Naive thymus-derived CD8-positive, alpha-beta T cell (primary cell): ENCODE measurements around the gene RASL12. TPM values are rescaled to one million over a fixed set of nuclear protein-coding genes. Genes with fewer than 3 reads are reported as not detected.
A peak's percentile ranks its signal among the peaks of the same experiment; 100 is the strongest.
"Not testable (repeated sequence)": the region's sequence is repeated elsewhere in the genome, so short reads cannot be mapped to it uniquely, and the experiment has no call there.

Experiments
- ATAC-seq, 2 donors: fragments of 150-1000 bp; cut with Tn5 transposase in 1 of 2; sonication (Bioruptor Pico), chemical (Tn5 transposase) in 1 of 2; 1 replicate in 1 of 2; 2 replicates in 1 of 2; pipeline ENCODE4 v1.10.0; 2021; ENCODE audit warnings: mild to moderate bottlenecking in 2 of 2, moderate library complexity in 2 of 2
- POLR2A ChIA-PET: fragments of 350-600 bp; sonication (Branson Sonifier 250); formaldehyde crosslinking; loops from one replicate; lab custom pipeline; 2021; ENCODE audit warnings: antibody characterized with exemption; lab: Charles Lee
- DNase-seq, 10 donors: peaks; one replicate each; pipeline versions ENCODE4 v3.0.0 to v3.0.0-alpha.2; 2020 to 2022
- H3K27ac Mint-ChIP-seq, 10 donors: one replicate each; pipeline ENCODE4 v1.8.0; 2020 to 2022; ENCODE audit warnings: mild to moderate bottlenecking in 10 of 10, mixed read lengths in 10 of 10, moderate library complexity in 4 of 10, inconsistent platforms in 1 of 10
- H3K27me3 Mint-ChIP-seq, 5 donors: one replicate each; pipeline ENCODE4 v1.8.0; 2021 to 2022; ENCODE audit warnings: mixed read lengths in 5 of 5
- H3K36me3 Mint-ChIP-seq, 3 donors: one replicate each; pipeline ENCODE4 v1.8.0; 2020 to 2022; ENCODE audit warnings: mixed read lengths in 3 of 3, mild to moderate bottlenecking in 2 of 3, inconsistent platforms in 1 of 3
- H3K4me1 Mint-ChIP-seq, 4 donors: one replicate each; pipeline ENCODE4 v1.8.0; 2021 to 2022; ENCODE audit warnings: mixed read lengths in 4 of 4
- H3K4me3 Mint-ChIP-seq, 10 donors: one replicate each; pipeline ENCODE4 v1.8.0; 2020 to 2022; ENCODE audit warnings: mild to moderate bottlenecking in 10 of 10, mixed read lengths in 10 of 10, moderate library complexity in 6 of 10, inconsistent platforms in 1 of 10
- H3K9me3 Mint-ChIP-seq, 9 donors: one replicate each; pipeline ENCODE4 v1.8.0; 2020 to 2022; ENCODE audit warnings: mixed read lengths in 9 of 9, mild to moderate bottlenecking in 3 of 9, inconsistent platforms in 1 of 9, moderate library complexity in 1 of 9
- polyA plus RNA-seq, 3 donors: library from polyadenylated mRNA; unstranded; fragments of 300-500 nt; fragmentation: Illumina TruSeq; gene quantifications; one replicate each; pipeline ENCODE4 v1.2.3, GENCODE V29; 2021
- total RNA-seq, 8 experiments: library from RNA in 2 of 8; stranded (reverse) in 2 of 8; gene quantifications; one replicate each; pipeline ENCODE4 v1.2.3 and lab custom pipeline; 2021 to 2026

Gene RASL12
- total and polyA plus RNA-seq, 5 experiments from 2014 or later: not detected

- peak overlapping the region; percentile 84 to 99 (median 93) for H3K4me3 Mint-ChIP-seq
- DNase-seq: peak in 3 of 10 donors; percentile 9 to 24 (median 15)
- peaks cover 6 to 29% (median 16%) of the 10 kb centered on the region in 3 donors for H3K36me3 Mint-ChIP-seq
- no peak for ATAC-seq
- peaks cover 12 to 30% (median 26%) of the 10 kb centered on the region in 4 donors for H3K4me1 Mint-ChIP-seq
- H3K27me3 Mint-ChIP-seq: peaks cover 0 to 4% (median 2%) of the 10 kb centered on the region in 5 donors
- H3K9me3 Mint-ChIP-seq: no peaks in the 10 kb centered on the region
- POLR2A ChIA-PET: interaction anchor here (0.6 to 1.4 kb wide), 2 partner anchors 10 to 1321 kb away, joined by 3 to 5 read pairs; no protein-coding TSS in a partner anchor
- peak overlapping the region; percentile 58 to 88 (median 81) for H3K27ac Mint-ChIP-seq
These were observed 39.5 kb downstream of the RASL12 start for GRCh38 chr15:65028338-65028737.

- no peak for DNase-seq
- H3K27ac Mint-ChIP-seq: peak overlapping the region in 4 of 10 donors; percentile 7 to 84 (median 42)
- H3K9me3 Mint-ChIP-seq: no peaks in the 10 kb centered on the region
- peak overlapping the region; percentile 84 to 99 (median 93) for H3K4me3 Mint-ChIP-seq
- peaks cover 12 to 26% (median 22%) of the 10 kb centered on the region in 4 donors for H3K4me1 Mint-ChIP-seq
- peaks cover 0 to 4% (median 2%) of the 10 kb centered on the region in 5 donors for H3K27me3 Mint-ChIP-seq
- ATAC-seq: no peak
- H3K36me3 Mint-ChIP-seq: peaks cover 6 to 34% (median 17%) of the 10 kb centered on the region in 3 donors
- POLR2A ChIA-PET: no interaction called here
These were observed 40.2 kb downstream of the RASL12 start for GRCh38 chr15:65027593-65027992.

- no peaks in the 10 kb centered on the region for H3K9me3 Mint-ChIP-seq
- peaks cover 0 to 2% (median 0%) of the 10 kb centered on the region in 5 donors for H3K27me3 Mint-ChIP-seq
- H3K4me1 Mint-ChIP-seq: peaks cover 12 to 26% (median 22%) of the 10 kb centered on the region in 4 donors
- DNase-seq: no peak
- H3K36me3 Mint-ChIP-seq: peaks cover 6 to 40% (median 17%) of the 10 kb centered on the region in 3 donors
- POLR2A ChIA-PET: no interaction called here
- H3K27ac Mint-ChIP-seq: peak overlapping the region in 3 of 10 donors; percentile 5 to 53 (median 31)
- no peak for ATAC-seq
- peak overlapping the region in 2 of 10 donors; percentile 3 to 38 for H3K4me3 Mint-ChIP-seq
These were observed 41.0 kb downstream of the RASL12 start for GRCh38 chr15:65026756-65027155.

- ATAC-seq: no peak
- Mint-ChIP-seq H3K36me3 (peaks cover 10 to 84% (median 42%) of the 10 kb centered on the region in 3 donors), H3K9me3 (no peaks in the 10 kb centered on the region), H3K4me3 (no peak overlapping the region), H3K27ac (no peak overlapping the region), H3K27me3 (no peaks in the 10 kb centered on the region), H3K4me1 (peaks cover 2 to 10% (median 6%) of the 10 kb centered on the region in 4 donors)
- POLR2A ChIA-PET: no interaction called here
- no peak for DNase-seq
These were observed 46.3 kb downstream of the RASL12 start for GRCh38 chr15:65021488-65021887.

- Mint-ChIP-seq H3K9me3 (no peaks in the 10 kb centered on the region), H3K27ac (no peak overlapping the region), H3K27me3 (no peaks in the 10 kb centered on the region), H3K4me1 (peaks cover 0 to 6% (median 4%) of the 10 kb centered on the region in 4 donors), H3K4me3 (no peak overlapping the region), H3K36me3 (peaks cover 10 to 82% (median 44%) of the 10 kb centered on the region in 3 donors)
- no peak for DNase-seq
- no peak for ATAC-seq
- POLR2A ChIA-PET: no interaction called here
These were observed 47.4 kb downstream of the RASL12 start for GRCh38 chr15:65020419-65020818.

GRCh38 chr15:65011198-65011597 is 56.6 kb downstream of the RASL12 start:
- not testable (repeated sequence) for H3K27ac Mint-ChIP-seq

GRCh38 chr15:65008983-65009382 is 58.8 kb downstream of the RASL12 start:
- POLR2A ChIA-PET: no interaction called here
- no peaks in the 10 kb centered on the region for H3K27me3 Mint-ChIP-seq
- no peak for DNase-seq
- H3K9me3 Mint-ChIP-seq: peaks cover 0 to 13% (median 4%) of the 10 kb centered on the region in 9 donors
- H3K27ac Mint-ChIP-seq: peak overlapping the region in 5 of 10 donors; percentile 4 to 78 (median 14)
- peaks cover 9 to 60% (median 26%) of the 10 kb centered on the region in 3 donors for H3K36me3 Mint-ChIP-seq
- peaks cover 0 to 6% (median 2%) of the 10 kb centered on the region in 4 donors for H3K4me1 Mint-ChIP-seq
- no peak overlapping the region for H3K4me3 Mint-ChIP-seq
- no peak for ATAC-seq

More at GRCh38 chr15:65011198-65011597, 56.6 kb downstream of the RASL12 start:
- H3K9me3 Mint-ChIP-seq: peaks cover 0 to 13% (median 4%) of the 10 kb centered on the region in 9 donors
- ATAC-seq, H3K27me3 Mint-ChIP-seq, H3K4me3 Mint-ChIP-seq, H3K4me1 Mint-ChIP-seq, DNase-seq: not testable (repeated sequence)
- peaks cover 9 to 59% (median 40%) of the 10 kb centered on the region in 3 donors for H3K36me3 Mint-ChIP-seq
- POLR2A ChIA-PET: interaction anchor here (0.6 to 0.9 kb wide), 2 partner anchors 20 to 57 kb away, joined by 5 to 6 read pairs; no protein-coding TSS in a partner anchor

GRCh38 chr15:65006876-65007275 is 60.9 kb downstream of the RASL12 start:
- Mint-ChIP-seq H3K9me3 (no peaks in the 10 kb centered on the region), H3K27ac (no peak overlapping the region), H3K4me3 (no peak overlapping the region), H3K4me1 (peaks cover 0 to 6% (median 2%) of the 10 kb centered on the region in 4 donors), H3K36me3 (peaks cover 0 to 57% (median 14%) of the 10 kb centered on the region in 3 donors), H3K27me3 (no peaks in the 10 kb centered on the region)
- DNase-seq: no peak
- POLR2A ChIA-PET: interaction anchor here (0.7 kb wide), 1 partner anchor 65 kb away, joined by 4 read pairs; no protein-coding TSS in a partner anchor
- no peak for ATAC-seq

GRCh38 chr15:65004993-65005392 is 62.8 kb downstream of the RASL12 start:
- peak overlapping the region in 1 of 10 donors; percentile 21 for H3K27ac Mint-ChIP-seq

More at GRCh38 chr15:65004993-65005392, 62.8 kb downstream of the RASL12 start:
- H3K4me3 Mint-ChIP-seq: no peak overlapping the region
- H3K9me3 Mint-ChIP-seq: no peaks in the 10 kb centered on the region
- POLR2A ChIA-PET: interaction anchor here (0.6 kb wide), 2 partner anchors 42 to 609 kb away, joined by 4 to 5 read pairs; no protein-coding TSS in a partner anchor
- peaks cover 0 to 6% (median 2%) of the 10 kb centered on the region in 4 donors for H3K4me1 Mint-ChIP-seq
- no peaks in the 10 kb centered on the region for H3K27me3 Mint-ChIP-seq
- no peak for DNase-seq
- H3K36me3 Mint-ChIP-seq: peaks cover 0 to 53% (median 8%) of the 10 kb centered on the region in 3 donors
- no peak for ATAC-seq

Other genes with a start within 250 kb of the RASL12 start
- gene PIF1, start 242.3 kb downstream of the RASL12 start, total RNA-seq: under 1 TPM in 1 of 2 experiments, not detected in 1; 0.52 TPM
- under 1 TPM in 2 of 3 donors, not detected in 1; 0.15 to 0.68 TPM for gene PIF1, start 242.3 kb downstream of the RASL12 start, polyA plus RNA-seq
- 1 to 10 TPM; 8.6 TPM for gene PLEKHO2, start 226.1 kb downstream of the RASL12 start, total RNA-seq
- 10 to 100 TPM in 2 of 3 donors, 1 to 10 TPM in 1; 8.9 to 19.3 (median 12.0) TPM for gene PLEKHO2, start 226.1 kb downstream of the RASL12 start, polyA plus RNA-seq
- gene ANKDD1A, start 156.1 kb downstream of the RASL12 start, total RNA-seq: 1 to 10 TPM; 5.4 to 6.0 TPM
- 1 to 10 TPM in 2 of 3 donors, under 1 TPM in 1; 0.06 to 2.2 (median 1.3) TPM for gene ANKDD1A, start 156.1 kb downstream of the RASL12 start, polyA plus RNA-seq
- 10 to 100 TPM; 55.2 to 58.2 TPM for gene SPG21, start 78.1 kb downstream of the RASL12 start, total RNA-seq
- gene SPG21, start 78.1 kb downstream of the RASL12 start, polyA plus RNA-seq: 100 to 1,000 TPM; 117 to 129 (median 124) TPM
- gene MTFMT, start 38.4 kb downstream of the RASL12 start, total RNA-seq: 10 to 100 TPM; 19.4 to 21.2 TPM
- gene MTFMT, start 38.4 kb downstream of the RASL12 start, polyA plus RNA-seq: 10 to 100 TPM; 19.6 to 30.2 (median 23.0) TPM
- not detected for gene SLC51B, start 22.6 kb downstream of the RASL12 start, total RNA-seq
- not detected for gene SLC51B, start 22.6 kb downstream of the RASL12 start, polyA plus RNA-seq
- not detected for gene KBTBD13, start 8.8 kb upstream of the RASL12 start, total RNA-seq
- not detected for gene KBTBD13, start 8.8 kb upstream of the RASL12 start, polyA plus RNA-seq
- gene UBAP1L, start 47.2 kb upstream of the RASL12 start, total RNA-seq: 10 to 100 TPM; 14.2 to 16.6 TPM
- gene UBAP1L, start 47.2 kb upstream of the RASL12 start, polyA plus RNA-seq: under 1 TPM in 1 of 3 donors, not detected in 2; 0.20 TPM
- 10 to 100 TPM; 37.0 to 44.1 TPM for gene PDCD7, start 65.8 kb upstream of the RASL12 start, total RNA-seq
- 10 to 100 TPM; 13.1 to 19.4 (median 15.8) TPM for gene PDCD7, start 65.8 kb upstream of the RASL12 start, polyA plus RNA-seq
- gene CLPX, start 117.4 kb upstream of the RASL12 start, total RNA-seq: 10 to 100 TPM; 59.6 to 60.2 TPM
- 10 to 100 TPM; 30.0 to 33.8 (median 31.3) TPM for gene CLPX, start 117.4 kb upstream of the RASL12 start, polyA plus RNA-seq
- under 1 TPM; 0.44 TPM for gene CILP, start 143.5 kb upstream of the RASL12 start, total RNA-seq
- under 1 TPM in 1 of 3 donors, not detected in 2; 0.10 TPM for gene CILP, start 143.5 kb upstream of the RASL12 start, polyA plus RNA-seq
- 10 to 100 TPM; 22.9 to 23.7 TPM for gene PARP16, start 218.9 kb upstream of the RASL12 start, total RNA-seq
- 10 to 100 TPM; 27.6 to 39.3 (median 30.0) TPM for gene PARP16, start 218.9 kb upstream of the RASL12 start, polyA plus RNA-seq
- not detected for gene RNU5A-1, start 228.1 kb upstream of the RASL12 start, total RNA-seq
- gene RNU5A-1, start 228.1 kb upstream of the RASL12 start, polyA plus RNA-seq: not detected
- 10 to 100 TPM; 20.8 to 33.0 TPM for gene RNU5B-1, start 236.7 kb upstream of the RASL12 start, total RNA-seq
- gene RNU5B-1, start 236.7 kb upstream of the RASL12 start, polyA plus RNA-seq: not detected